ENCODE measurements around the gene ZNF683.

ZNF683 gene

DNA sequence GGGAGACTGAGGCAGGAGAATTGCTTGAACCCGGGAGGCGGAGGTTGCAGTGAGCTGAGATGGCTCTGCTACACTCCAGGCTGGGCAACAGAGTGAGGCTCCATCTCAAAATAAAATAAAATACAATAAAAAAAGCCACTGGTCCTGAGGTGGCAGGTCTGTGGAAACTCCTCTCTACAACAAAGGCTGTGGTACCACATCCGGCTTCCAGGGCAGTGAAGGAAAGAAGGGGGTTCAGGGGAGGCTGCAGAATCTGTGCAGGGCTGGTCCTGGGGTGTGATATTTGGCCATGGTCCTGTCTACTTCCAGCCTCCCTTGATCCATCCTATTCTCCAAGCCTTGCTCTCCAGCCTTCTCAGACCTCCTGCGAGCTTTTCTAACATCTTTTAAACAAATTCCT is 731 bp upstream of the ZNF683 start:
- no peak for TF ChIP-seq CTCF (IDR thresholded peaks at IDR 0.05; ENCODE audit: borderline replicate concordance, insufficient read depth, low read depth, low read length)

DNA sequence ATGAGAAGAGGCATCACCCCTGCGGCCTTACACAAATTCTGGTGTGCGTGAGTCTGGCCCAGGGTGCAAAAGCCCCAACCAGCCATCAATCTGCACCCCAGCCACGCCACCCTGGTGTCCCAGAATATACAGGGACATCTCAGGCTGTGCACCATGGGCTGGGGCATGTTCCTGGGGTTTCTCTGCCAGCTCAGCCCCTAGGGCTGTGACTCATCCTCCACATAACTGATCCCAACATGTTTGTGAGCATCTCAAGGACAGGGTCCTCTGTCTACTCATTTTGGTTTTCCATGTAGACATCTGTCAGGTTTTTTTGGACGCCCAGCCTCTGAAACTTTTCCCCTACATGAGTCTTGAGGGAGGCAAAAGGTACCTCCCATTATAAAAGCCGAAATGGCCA is 511 bp downstream of the ZNF683 start:
- H3K4me3 ChIP-seq (ENCODE audit: low read depth, low read length): no peak overlapping the region
- no peak for TF ChIP-seq CTCF (IDR thresholded peaks at IDR 0.05; ENCODE audit: borderline replicate concordance, insufficient read depth, low read depth, low read length)

More for the DNA sequence above, 731 bp upstream of the ZNF683 start:
- H3K4me3 ChIP-seq (ENCODE audit: low read depth, low read length): no peak overlapping the region

GRCh38 chr1:26370591-26371382 is 1.8 kb downstream of the ZNF683 start:
- no peak for TF ChIP-seq CTCF (IDR thresholded peaks at IDR 0.05; ENCODE audit: borderline replicate concordance, insufficient read depth, low read depth, low read length)

GRCh38 chr1:26368486-26368885 is 4.1 kb downstream of the ZNF683 start:
- no peak for TF ChIP-seq CTCF (IDR thresholded peaks at IDR 0.05; ENCODE audit: borderline replicate concordance, insufficient read depth, low read depth, low read length)
- no peak overlapping the region for H3K4me3 ChIP-seq (ENCODE audit: low read depth, low read length)

More at GRCh38 chr1:26370591-26371382, 1.8 kb downstream of the ZNF683 start:
- no peak overlapping the region for H3K4me3 ChIP-seq (ENCODE audit: low read depth, low read length)

DNA sequence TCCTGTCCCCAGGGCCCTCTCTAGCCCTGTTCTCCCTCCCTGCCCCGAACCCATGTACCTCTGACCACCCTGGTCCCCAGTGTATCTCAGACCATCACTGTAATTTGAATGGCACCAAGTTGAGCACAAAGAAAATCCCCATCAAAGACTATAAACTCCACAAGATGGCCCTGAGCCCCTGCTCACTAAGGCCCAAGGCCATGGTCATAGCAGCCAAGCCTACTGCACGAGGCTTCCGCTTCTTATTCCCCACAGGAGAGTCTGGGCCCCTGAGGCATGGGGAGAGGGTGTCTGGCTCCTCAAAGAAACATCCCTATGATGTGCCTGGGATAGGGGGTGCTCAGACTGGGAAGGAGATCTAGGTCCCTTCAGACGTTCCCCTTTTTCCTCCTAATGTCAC is 4.5 kb downstream of the ZNF683 start:
- H3K4me3 ChIP-seq (ENCODE audit: low read depth, low read length): no peak overlapping the region
- no peak for TF ChIP-seq CTCF (IDR thresholded peaks at IDR 0.05; ENCODE audit: borderline replicate concordance, insufficient read depth, low read depth, low read length)

DNA sequence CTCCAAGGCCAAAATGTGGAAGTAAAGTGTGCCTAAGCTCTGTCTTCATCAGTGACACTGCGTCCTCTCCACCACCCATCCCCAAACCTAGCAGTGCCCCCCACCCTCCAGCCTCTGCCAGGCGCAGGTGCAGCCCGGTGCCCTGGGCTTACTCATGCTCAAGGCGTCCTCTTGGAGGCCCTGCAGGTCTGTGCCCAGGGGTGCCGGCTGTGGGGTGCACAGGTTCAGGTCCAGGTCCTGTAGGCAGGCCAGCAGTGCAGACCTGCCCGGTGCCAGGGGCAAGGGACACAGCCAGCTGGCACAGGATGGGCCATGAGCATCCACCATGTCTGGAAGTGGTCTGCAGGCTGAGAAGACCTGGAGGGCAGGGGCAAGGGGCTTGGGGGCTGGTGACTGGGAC is 5.1 kb downstream of the ZNF683 start:
- TF ChIP-seq CTCF (IDR thresholded peaks at IDR 0.05; ENCODE audit: borderline replicate concordance, insufficient read depth, low read depth, low read length): no peak
- no peak overlapping the region for H3K4me3 ChIP-seq (ENCODE audit: low read depth, low read length)

- TF ChIP-seq CTCF (IDR thresholded peaks at IDR 0.05; ENCODE audit: borderline replicate concordance, insufficient read depth, low read depth, low read length): no peak
- no peak overlapping the region for H3K4me3 ChIP-seq (ENCODE audit: low read depth, low read length)
Observed at GRCh38 chr1:26364956-26365355, 7.6 kb downstream of the ZNF683 start.
